NCI-H187 treated with DMSO at 0.1 percent for 48 hours (cell line): ENCODE results near the gene MAPK7.

Experiments
- DNase-seq: peaks from one replicate; lab custom pipeline; 2025; lab: John Stamatoyannopoulos, UW

The MAPK7 gene

GRCh38 chr17:19399750-19400450, 21.6 kb downstream of the MAPK7 start:
- DNase-seq = no peak

DNA sequence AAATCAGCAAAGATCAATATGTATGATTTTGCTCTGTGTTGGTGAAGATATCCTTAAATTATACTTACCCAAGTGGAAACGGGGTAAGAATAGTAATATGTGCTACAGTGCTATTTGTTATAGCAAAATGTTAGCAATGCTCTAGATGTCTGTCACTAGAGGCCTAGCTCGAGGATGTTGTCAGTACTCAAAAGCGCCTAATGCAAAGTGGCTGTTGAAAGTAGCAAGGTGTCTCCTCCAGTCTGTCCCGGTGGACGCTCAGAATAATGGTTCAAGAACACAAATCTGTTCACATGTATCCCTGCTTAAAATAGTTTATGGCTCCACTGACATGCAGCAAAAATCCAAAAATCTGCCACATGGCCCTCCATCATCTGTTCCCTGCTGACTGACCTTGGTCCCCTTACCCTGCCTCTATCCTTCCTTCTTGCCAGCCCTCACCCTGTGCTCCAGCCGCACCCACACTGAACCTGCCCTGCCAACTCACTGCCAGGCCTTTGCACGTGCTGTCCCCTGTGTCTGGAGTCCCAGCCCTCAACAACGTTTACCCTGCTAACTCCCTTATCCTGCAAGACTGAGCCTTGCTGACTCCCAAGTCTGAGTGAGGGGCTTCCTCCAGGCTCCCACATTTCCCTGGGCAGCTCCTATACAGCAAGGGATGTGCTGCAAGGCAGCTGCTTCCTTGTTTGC, 23.2 kb downstream of the MAPK7 start:
- no peak for DNase-seq

GRCh38 chr17:19402171-19402570, 23.9 kb downstream of the MAPK7 start:
- DNase-seq = no peak

DNA sequence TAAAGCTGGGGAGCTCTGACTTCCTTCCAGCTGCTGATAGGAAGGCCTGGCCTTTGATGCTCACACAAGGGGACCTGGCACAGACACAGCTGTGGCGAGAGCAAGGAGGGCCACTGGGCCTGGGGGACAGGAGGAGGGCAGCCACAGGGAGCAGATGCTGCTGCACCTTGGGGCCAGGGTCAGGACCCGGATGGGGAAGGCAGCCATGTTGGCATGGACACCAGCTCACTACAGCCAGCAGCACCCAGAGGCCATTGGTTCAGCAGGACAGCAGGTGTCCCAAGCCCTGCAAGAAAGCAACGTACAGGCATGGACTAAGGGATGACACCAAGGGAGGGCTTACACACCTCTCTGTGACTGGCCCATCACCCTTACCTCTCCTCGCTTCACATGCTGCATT, 24.7 kb downstream of the MAPK7 start:
- no peak for DNase-seq

DNA sequence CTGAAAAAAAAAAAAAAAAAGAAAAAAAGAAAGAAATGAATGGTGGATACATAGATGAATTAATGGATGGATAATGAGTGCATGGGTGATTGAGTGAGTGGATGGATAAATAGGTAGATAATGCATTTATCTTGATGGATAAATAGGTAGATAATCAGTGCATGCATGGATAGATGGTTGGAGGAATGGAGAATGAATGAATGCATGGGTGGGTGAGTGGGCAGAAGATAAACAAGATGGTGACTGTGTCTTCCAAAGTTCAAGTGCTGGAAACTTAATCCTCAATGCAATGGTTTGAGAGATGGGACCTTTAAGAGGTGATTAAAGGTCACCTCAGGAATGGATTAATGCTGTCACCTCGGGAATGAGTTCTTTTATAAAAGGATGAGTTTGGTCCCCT, 26.0 kb downstream of the MAPK7 start:
- DNase-seq = no peak

DNA sequence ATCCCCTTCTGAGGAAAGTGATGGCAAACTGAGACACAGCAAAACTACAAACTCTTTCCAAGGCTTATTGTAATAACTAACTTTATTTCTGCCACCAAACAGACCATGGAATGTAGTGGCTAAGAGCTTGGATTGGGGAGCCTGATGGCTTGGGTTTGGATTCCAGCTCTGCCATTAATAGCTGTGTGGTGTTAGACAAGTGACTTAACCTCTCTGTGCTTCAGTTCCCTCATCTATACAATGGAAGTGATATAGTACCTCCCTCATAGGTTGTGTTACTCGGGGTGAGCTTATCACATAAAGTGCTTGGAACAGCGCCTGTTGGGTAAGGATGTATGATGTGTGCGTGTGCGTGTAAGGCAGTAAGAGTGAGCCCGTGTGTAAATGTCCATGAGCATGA, 26.8 kb downstream of the MAPK7 start:
- no peak for DNase-seq

DNA sequence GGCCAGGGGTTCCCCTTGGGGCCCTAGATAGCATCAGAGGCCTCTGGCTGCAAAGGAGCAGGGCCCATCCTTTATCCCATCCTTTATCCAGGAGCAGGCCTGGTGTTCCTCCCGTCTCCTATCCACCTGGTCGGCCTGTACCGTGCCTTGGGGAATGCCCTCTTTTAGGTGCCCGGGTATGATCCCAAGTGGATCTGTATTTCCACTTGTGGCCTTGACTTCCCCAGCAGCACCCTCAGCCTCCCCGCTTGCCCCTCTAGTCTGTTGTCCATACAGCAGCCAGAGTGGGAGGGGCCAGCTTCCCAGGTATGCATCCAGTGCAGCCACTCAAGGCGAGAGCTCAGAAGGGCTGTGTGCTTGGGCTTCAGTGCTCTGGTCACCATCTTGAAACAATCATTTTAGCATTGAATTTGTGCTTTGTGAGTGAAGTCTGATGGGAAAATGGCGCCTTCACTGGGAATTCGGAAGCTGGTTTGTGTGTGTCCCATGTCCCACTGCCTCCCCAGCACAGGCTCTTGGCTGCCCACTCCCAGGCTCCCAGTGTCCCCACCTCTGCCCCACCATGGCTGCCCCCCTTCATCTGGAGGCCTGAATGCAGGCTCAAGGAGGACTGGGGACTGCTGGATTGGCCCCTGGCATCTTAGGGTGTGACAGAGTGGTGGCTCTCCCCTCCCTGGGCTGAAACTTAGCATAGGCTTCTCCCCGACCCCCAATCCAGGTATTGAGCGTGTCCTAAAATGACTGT, 29.5 kb downstream of the MAPK7 start:
- no peak for DNase-seq

DNA sequence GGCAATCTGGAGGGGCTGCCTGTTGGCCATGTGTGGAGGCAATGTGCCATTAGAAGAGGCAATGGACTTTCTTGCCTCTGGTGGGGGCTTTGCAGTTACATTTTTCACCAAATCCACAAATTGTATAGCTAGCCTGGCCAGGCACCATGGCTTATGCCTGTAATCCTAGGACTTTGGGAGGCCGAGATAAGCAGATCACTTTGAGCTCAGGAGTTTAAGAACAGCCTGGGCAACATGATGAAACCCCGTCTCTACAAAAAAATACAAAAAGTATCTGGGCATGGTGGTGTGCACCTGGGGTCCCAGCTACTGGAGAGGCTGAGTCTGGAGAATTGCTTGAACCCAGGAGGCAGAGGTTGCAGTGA, 30.0 kb downstream of the MAPK7 start:
- no peak for DNase-seq

DNA sequence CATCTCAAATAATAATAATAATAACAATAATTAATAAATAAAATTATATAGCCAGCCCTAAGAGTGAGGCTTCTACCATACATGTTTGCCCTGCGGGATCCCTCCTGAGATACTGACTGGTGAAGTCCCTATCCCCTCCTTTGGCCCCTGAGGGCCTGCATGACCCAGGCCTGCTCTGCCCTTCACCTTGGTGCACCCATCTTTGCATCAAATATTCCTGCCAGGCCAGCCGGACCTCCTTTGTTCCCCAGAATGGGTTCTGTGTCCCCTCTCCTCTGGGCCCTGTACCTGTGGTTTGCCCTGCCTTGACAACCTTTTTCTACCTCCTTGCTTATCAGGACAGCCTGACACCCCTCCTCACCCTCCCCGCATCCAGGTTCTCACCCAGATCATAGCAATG, 30.8 kb downstream of the MAPK7 start:
- DNase-seq = no peak

DNA sequence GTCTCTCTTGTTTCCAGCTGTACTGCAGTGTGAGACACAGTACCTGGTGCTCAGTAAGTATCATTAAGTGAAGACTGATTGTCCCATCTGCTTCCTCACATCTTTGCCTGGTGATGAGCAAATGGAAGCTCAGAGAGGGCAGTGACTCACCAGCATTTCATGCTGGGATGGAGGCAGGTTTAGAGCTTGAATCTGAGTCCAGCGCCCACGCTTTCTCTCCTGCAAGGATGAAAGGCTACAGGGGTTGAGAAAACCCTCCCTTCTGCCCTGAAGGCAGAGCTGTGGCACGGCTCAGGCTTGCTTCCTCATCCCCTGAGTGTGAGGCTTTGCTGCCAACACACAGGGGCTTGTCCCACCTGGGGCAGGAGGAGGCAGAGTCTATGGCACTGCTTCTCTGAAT, 31.2 kb downstream of the MAPK7 start:
- no peak for DNase-seq

GRCh38 chr17:19410091-19410490, 31.8 kb downstream of the MAPK7 start:
- DNase-seq = no peak

DNA sequence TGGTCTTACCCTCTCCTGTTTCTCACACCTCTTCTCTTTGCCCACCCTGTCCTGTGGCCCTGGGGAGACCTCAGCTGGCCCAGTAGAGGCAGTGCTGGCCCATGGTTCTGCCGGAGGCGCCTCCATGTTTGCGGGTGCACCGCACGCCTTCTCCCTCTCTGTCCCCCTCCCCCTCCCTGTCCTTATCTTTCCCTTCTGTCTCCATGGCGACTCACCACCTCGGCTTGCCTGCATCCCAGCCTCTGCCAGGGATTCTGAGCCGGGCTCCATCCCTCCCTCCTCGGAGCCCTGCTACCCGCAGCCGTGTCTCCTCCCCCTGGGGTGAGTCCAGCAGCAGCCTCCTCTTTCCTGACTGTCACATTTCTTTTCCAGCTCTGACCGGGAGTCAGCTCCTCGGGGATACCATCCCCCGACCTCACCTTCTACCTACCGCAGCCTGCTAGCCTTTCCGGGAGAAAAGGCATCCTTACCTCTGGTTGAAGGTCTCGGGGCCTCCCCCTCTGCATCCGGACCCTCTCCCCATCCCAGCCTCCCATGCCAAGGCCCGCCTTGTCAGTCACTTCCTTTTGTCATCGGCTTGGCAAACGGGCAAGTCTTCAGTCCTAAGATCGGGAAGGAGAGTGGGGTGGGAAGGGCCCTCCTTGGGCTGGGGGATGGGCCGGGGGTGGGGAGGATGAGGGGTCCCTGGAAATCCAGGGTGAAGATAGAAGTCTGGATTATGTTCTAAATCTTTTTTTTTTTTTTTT, 32.8 kb downstream of the MAPK7 start, which contains the start of gene RNF112:
RNF112 (plus strand) TSS at position 358 of the 746 bp plus-strand sequence; CDS start at position 535, 177 bp downstream.
- no peak for DNase-seq

GRCh38 chr17:19411631-19412030, 33.3 kb downstream of the MAPK7 start:
- DNase-seq = no peak

DNA sequence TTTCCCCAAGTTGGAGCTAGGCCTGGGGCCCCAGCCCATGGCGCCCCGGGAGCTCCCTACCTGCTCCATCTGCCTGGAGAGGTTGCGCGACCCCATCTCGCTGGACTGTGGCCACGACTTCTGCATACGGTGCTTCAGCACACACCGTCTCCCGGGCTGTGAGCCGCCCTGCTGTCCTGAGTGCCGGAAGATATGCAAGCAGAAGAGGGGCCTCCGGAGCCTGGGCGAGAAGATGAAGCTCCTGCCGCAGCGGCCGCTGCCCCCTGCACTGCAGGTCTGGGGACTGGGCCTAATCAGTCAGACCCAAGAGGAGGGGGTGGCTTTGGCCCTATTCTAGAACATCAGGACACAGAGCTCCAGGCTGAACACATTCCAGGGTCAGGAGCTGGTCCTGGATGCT, 34.2 kb downstream of the MAPK7 start:
- DNase-seq = no peak

DNA sequence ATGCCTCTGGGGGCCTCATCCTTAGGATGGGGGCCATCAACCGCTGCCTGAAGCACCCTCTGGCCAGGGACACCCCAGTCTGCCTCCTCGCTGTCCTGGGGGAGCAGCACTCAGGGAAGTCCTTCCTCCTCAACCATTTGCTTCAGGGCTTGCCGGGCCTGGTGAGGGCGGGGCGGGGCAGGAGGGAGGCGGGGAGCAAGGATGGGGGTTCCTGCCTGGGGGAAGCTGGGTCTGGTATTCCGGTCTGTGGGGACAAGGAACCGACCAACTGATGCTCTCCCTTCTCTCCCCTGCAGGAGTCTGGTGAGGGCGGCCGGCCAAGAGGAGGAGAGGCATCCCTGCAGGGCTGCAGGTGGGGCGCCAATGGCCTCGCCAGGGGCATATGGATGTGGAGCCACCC, 34.7 kb downstream of the MAPK7 start:
- no peak for DNase-seq

DNA sequence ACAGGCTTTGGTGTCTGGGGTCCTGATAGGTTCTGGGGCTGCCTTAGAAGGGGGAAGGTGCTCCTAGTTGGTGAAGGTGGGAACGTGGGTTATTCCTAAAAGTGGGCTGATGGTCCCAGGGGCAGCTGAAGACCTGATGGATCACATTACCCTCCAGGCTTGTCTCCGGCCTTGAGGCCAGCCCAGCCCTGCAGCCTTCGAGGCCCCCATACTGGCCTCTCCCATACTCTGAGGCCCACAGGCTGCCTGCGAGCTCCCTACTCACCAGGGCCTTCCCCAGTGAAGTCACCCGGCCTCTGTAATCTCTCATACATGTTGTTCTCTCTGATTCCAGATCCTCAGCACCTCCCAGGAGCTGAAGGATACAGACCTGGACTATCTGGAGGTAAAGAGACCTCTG, 35.5 kb downstream of the MAPK7 start:
- DNase-seq = no peak

- DNase-seq = no peak
Observed at GRCh38 chr17:19414396-19415280, 36.3 kb downstream of the MAPK7 start.

GRCh38 chr17:19415311-19415710, 37.0 kb downstream of the MAPK7 start:
- no peak for DNase-seq

- DNase-seq = no peak
Observed at GRCh38 chr17:19415806-19416775, 37.8 kb downstream of the MAPK7 start.

DNA sequence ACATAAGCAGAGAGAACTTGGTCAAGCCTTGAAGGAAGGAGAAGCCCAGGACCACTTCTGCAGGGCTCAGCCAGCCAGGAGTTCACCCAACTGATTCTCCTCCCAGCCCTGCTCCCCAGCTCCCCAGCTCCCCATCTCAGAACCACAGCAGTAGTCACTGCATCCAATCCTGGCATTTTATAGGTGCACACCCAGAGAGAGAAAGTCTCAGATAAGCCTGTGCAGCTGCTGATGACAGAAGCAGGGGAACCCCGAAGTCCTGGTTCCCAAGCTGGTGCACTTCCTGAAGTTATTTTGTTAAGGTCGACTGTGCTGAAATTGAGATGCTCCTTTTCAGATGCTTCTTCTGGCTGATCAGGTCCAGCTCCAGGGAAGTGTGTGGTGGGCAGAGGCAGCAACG, 39.3 kb downstream of the MAPK7 start:
- DNase-seq = no peak
